ENCODE results near the gene NAA38. TPM values are rescaled to one million over a fixed set of nuclear protein-coding genes. Genes with fewer than 3 reads are reported as not detected.

NAA38 gene
- total and polyA plus RNA-seq, 2 experiments from 2014 or later, result 17.1 to 74.8 TPM

GRCh38 chr17:7831233-7831632 lies 26.1 kb downstream of the NAA38 start (continued):
- TF ChIP-seq REST (IDR thresholded peaks at IDR 0.05; ENCODE audit: unreplicated experiment) (no peak), STAT1 (IDR thresholded peaks at IDR 0.05; ENCODE audit: unreplicated experiment) (no peak), ZNF331 (CRISPR knock-in tag; IDR thresholded peaks at IDR 0.05; ENCODE audit: low read depth) (no peak)

- H3F3A ChIP-seq (replicated peaks; ENCODE audit: low read depth), result 0 out of 2 replicates have a peak, but pooled peaks cover 3% of the 10 kb centered on the region
- no peaks in the 10 kb centered on the region for H3K36me3 ChIP-seq (ENCODE audit: insufficient read depth)
- no peaks in the 10 kb centered on the region for H3K79me2 ChIP-seq (replicated peaks; ENCODE audit: insufficient read depth)
- H3K9me2 ChIP-seq (ENCODE audit: insufficient read depth), result no peaks in the 10 kb centered on the region
- ATAC-seq (no peak), DNase-seq (ENCODE audit: low spot score) (no peak)
- Mint-ChIP-seq H3K27me3 (ENCODE audit: insufficient read depth, low read depth, poor library complexity) (peaks cover 44% of the 10 kb centered on the region), H3K4me3 (no peak overlapping the region; the same call in 2 of the 3 replicates), H3K4me1 (peaks cover 10% of the 10 kb centered on the region), H3K27ac (no peak overlapping the region), H3K9me3 (no peaks in the 10 kb centered on the region), H3K36me3 (ENCODE audit: low read depth) (no peaks in the 10 kb centered on the region)
- H3K4me2 ChIP-seq, result no peak overlapping the region
- no peaks in the 10 kb centered on the region for H4K20me1 ChIP-seq (replicated peaks; ENCODE audit: insufficient read depth)
- H3K4me1 ChIP-seq (ENCODE audit: insufficient read depth), result peaks cover 4% of the 10 kb centered on the region; the same call in 1 of the 2 replicates
- no peak overlapping the region for H3K4me3 ChIP-seq
- no peak overlapping the region for H2AFZ ChIP-seq
- H3K27me3 ChIP-seq (ENCODE audit: insufficient read depth), result peaks cover 58% of the 10 kb centered on the region
- H3K27ac ChIP-seq (ENCODE audit: low read depth), result no peak overlapping the region
- TF ChIP-seq ZNF462 (CRISPR knock-in tag; IDR thresholded peaks at IDR 0.05), result no peak
- TF ChIP-seq STAT1 (IDR thresholded peaks at IDR 0.05; ENCODE audit: unreplicated experiment), result no peak
- TF ChIP-seq ZNF114 (CRISPR knock-in tag; IDR thresholded peaks at IDR 0.05), result no peak
- TF ChIP-seq ZNF331 (CRISPR knock-in tag; IDR thresholded peaks at IDR 0.05; ENCODE audit: low read depth), result no peak
- TF ChIP-seq CREB1 (CRISPR knock-in tag; IDR thresholded peaks at IDR 0.05; ENCODE audit: low read depth), result no peak
- no peak for TF ChIP-seq EZH2 (IDR thresholded peaks at IDR 0.05; ENCODE audit: low read depth, unreplicated experiment)
- TF ChIP-seq EZH2phosphoT487 (IDR thresholded peaks at IDR 0.05; ENCODE audit: unreplicated experiment), result no peak
- no peak for TF ChIP-seq JUNB (IDR thresholded peaks at IDR 0.05; ENCODE audit: unreplicated experiment)
- no peak for TF ChIP-seq POLR2AphosphoS5 (IDR thresholded peaks at IDR 0.05; ENCODE audit: low read depth)
- no peak for TF ChIP-seq REST (IDR thresholded peaks at IDR 0.05; ENCODE audit: unreplicated experiment)
Measured at GRCh38 chr17:7830616-7831015, 26.7 kb downstream of the NAA38 start.
